K562 (cell line): ENCODE measurements around the gene CCDC71L.

Experiments
- CHD2 ChIP-seq: IDR thresholded peaks from 2 replicates; pipeline ENCODE4 v1.6.1; 2011; ENCODE audit warnings: low read depth, low read length
- CTCF ChIP-seq, 3 experiments: IDR thresholded peaks in 2 of 3; conservative IDR thresholded peaks in 1 of 3; 2 replicates each; pipeline ENCODE4 v1.5.1; 2011 to 2012; ENCODE audit warnings: low read length in 3 of 3, mild to moderate bottlenecking in 3 of 3, control low read depth in 2 of 3, improper control_type of control experiment in 1 of 3, inconsistent platforms in 1 of 3, low read depth in 1 of 3, mixed read lengths in 1 of 3, moderate library complexity in 1 of 3; ENCODE audit not compliant: insufficient read depth in 2 of 3
- DPF2 ChIP-seq: fragments of 450-650 bp; IDR thresholded peaks from 2 replicates; pipeline ENCODE4 v1.6.1; 2016
- ELF4 ChIP-seq: fragments of 450-650 bp; formaldehyde crosslinking; IDR thresholded peaks from 2 replicates; pipeline ENCODE4 v1.4.0; 2022; ENCODE audit warnings: missing genetic modification characterization
- MED1 ChIP-seq: sonication (generic); formaldehyde crosslinking; IDR thresholded peaks from 2 replicates; pipeline ENCODE4 v1.8.1; 2023; ENCODE audit warnings: missing genetic modification reagents, borderline replicate concordance
- MEF2A ChIP-seq: IDR thresholded peaks from 2 replicates; pipeline ENCODE4 v1.6.1; 2011; ENCODE audit warnings: low read depth, mild to moderate bottlenecking, low read length, moderate library complexity; ENCODE audit not compliant: control insufficient read depth
- NELFE ChIP-seq: IDR thresholded peaks from 2 replicates; pipeline ENCODE4 v1.6.1; 2011; ENCODE audit warnings: mild to moderate bottlenecking; ENCODE audit not compliant: insufficient read depth, insufficient read length
- POLR2A ChIP-seq: fragments of 450-650 bp; conservative IDR thresholded peaks from 2 replicates; pipeline ENCODE4 v1.6.1; 2016
- ZNF274 ChIP-seq: IDR thresholded peaks from 2 replicates; pipeline ENCODE4 v1.6.1; 2011; ENCODE audit warnings: low read depth, mild to moderate bottlenecking, low read length, moderate library complexity, borderline replicate concordance
- ZNF324 ChIP-seq: fragments of 250-450 bp; sonication (Bioruptor Pico); IDR thresholded peaks from 2 replicates; pipeline ENCODE4 v1.4.0; 2020; ENCODE audit warnings: mild to moderate bottlenecking
- TF ChIP-seq, protein P1 (sequence below): sonication (generic); formaldehyde crosslinking; IDR thresholded peaks from 2 replicates; pipeline ENCODE4 v1.8.1; 2023; ENCODE audit warnings: mild to moderate bottlenecking, missing genetic modification reagents

GRCh38 chr7:106621393-106622132 is 39.4 kb downstream of the CCDC71L start:
- no peak for TF ChIP-seq CHD2
- TF ChIP-seq ZNF274: no peak
- no peak for TF ChIP-seq DPF2
- no peak for TF ChIP-seq POLR2A
- TF ChIP-seq CTCF (IDR thresholded peaks at IDR 0.05 in 2 of 3, conservative IDR thresholded peaks at IDR 0.05 in 1 of 3; ENCODE audit: insufficient read depth in 2 of 3, low read depth in 1 of 3, low read length in 3 of 3): no peak
- no peak for TF ChIP-seq NELFE
- no peak for TF ChIP-seq ZNF324
- no peak for TF ChIP-seq MED1
- TF ChIP-seq, protein P1, sequence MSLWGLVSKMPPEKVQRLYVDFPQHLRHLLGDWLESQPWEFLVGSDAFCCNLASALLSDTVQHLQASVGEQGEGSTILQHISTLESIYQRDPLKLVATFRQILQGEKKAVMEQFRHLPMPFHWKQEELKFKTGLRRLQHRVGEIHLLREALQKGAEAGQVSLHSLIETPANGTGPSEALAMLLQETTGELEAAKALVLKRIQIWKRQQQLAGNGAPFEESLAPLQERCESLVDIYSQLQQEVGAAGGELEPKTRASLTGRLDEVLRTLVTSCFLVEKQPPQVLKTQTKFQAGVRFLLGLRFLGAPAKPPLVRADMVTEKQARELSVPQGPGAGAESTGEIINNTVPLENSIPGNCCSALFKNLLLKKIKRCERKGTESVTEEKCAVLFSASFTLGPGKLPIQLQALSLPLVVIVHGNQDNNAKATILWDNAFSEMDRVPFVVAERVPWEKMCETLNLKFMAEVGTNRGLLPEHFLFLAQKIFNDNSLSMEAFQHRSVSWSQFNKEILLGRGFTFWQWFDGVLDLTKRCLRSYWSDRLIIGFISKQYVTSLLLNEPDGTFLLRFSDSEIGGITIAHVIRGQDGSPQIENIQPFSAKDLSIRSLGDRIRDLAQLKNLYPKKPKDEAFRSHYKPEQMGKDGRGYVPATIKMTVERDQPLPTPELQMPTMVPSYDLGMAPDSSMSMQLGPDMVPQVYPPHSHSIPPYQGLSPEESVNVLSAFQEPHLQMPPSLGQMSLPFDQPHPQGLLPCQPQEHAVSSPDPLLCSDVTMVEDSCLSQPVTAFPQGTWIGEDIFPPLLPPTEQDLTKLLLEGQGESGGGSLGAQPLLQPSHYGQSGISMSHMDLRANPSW: no peak
- TF ChIP-seq MEF2A: peak; percentile 36; the same call in 1 of the 2 replicates
- TF ChIP-seq ELF4 (CRISPR knock-in tag): no peak
